Measurements from ENCODE around the gene HBD. TPM values are rescaled to one million over a fixed set of nuclear protein-coding genes. Genes with fewer than 3 reads are reported as not detected.
A peak's percentile ranks its signal among the peaks of the same experiment; 100 is the strongest.

Gene HBD
- total and polyA plus RNA-seq, 9 of the 15 experiments (the other 6 are each of a cell fraction or from before 2014, with no cell fraction given), result 11.8 to 169 (median 36.0) TPM

- TF ChIP-seq STAG1 (CRISPR knock-in tag; IDR thresholded peaks at IDR 0.05; ENCODE audit: borderline replicate concordance) (no peak), TEAD4 (IDR thresholded peaks at IDR 0.05; ENCODE audit: low read length) (peak; percentile 52; the same call in 1 of the 2 replicates), TEAD4 (CRISPR knock-in tag; IDR thresholded peaks at IDR 0.05; ENCODE audit: borderline replicate concordance) (no peak), KDM1A (IDR thresholded peaks at IDR 0.05) (peak; percentile 50 to 56; a peak in 3 of 4 replicates), KLF13 (tag; IDR thresholded peaks at IDR 0.05; ENCODE audit: borderline replicate concordance, low read depth) (no peak), CBFA2T2 (conservative IDR thresholded peaks at IDR 0.05) (peak; percentile 74), DPF2 (IDR thresholded peaks at IDR 0.05) (peak; percentile 66), TCF3 (CRISPR knock-in tag; IDR thresholded peaks at IDR 0.05) (peak; percentile 63), TEAD2 (tag; IDR thresholded peaks at IDR 0.05) (no peak), E2F1 (CRISPR knock-in tag; IDR thresholded peaks at IDR 0.05) (no peak), MTA2 (IDR thresholded peaks at IDR 0.05; ENCODE audit: low read depth) (peak; percentile 29; the same call in 1 of the 2 replicates), NFIC (IDR thresholded peaks at IDR 0.05) (peak; percentile 29), RERE (CRISPR knock-in tag; IDR thresholded peaks at IDR 0.05; ENCODE audit: borderline replicate concordance) (no peak), SFPQ (IDR thresholded peaks at IDR 0.05; ENCODE audit: low read depth, low read length) (no peak), ZNF24 (IDR thresholded peaks at IDR 0.05) (0 out of 2 replicates have a peak, but pooled peaks have one; percentile 21), TAL1 (IDR thresholded peaks at IDR 0.05) (peak; percentile 57; the same call in 1 of the 2 replicates), HDAC2 (IDR thresholded peaks at IDR 0.05) (0 out of 2 replicates have a peak, but pooled peaks have one; percentile 28), FOXK1 (CRISPR knock-in tag; IDR thresholded peaks at IDR 0.05; ENCODE audit: borderline replicate concordance) (no peak), CTBP1 (IDR thresholded peaks at IDR 0.05; ENCODE audit: borderline replicate concordance) (peak; percentile 24; the same call in 1 of the 2 replicates)
These were observed 8.8 kb downstream of the HBD start (continued) for GRCh38 chr11:5225480-5225871.

Data from K562 (cell line).